Stimulated activated CD8-positive, alpha-beta memory T cell treated with anti-CD3 and anti-CD28 coated beads, Interleukin-15, amount 100 ng/mL, for 24 hours (primary cell): Measurements from ENCODE around the gene SNRPB2.

Experiments used
- DNase-seq: peaks from one replicate; pipeline ENCODE4 v3.0.0-alpha.2; 2020; ENCODE audit warnings: low read depth

SNRPB2 gene

DNA sequence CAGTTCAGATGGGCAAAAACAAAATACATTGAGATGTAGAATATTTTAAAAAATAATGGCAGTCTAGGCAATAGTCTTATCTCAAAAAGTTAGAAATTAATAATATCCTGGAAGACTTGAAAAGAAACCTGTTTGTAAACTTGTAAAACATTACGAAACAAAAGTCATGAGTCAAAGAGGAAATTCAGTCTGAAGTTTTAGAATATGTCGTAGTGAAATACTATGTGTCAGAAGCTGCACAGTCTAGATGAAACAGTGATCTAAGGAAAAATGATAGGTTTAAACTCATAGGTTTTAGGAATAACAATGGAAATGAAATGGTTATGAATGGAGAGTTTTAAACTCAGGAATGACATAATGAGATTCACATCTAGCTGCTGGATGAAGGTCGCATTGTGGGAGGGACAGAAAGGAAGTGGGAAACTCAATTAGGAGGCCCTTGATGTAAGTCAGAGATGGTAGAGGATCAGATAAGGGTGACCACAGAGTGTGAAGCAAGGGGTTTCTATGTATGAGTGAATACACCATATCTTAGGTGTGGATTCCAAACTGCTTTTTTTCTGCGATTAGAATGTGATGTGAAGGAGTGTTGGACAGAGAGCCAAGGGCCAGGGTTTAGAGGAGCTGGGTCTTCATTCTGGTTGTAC, 2.8 kb downstream of the SNRPB2 start:
- no peak for DNase-seq

DNA sequence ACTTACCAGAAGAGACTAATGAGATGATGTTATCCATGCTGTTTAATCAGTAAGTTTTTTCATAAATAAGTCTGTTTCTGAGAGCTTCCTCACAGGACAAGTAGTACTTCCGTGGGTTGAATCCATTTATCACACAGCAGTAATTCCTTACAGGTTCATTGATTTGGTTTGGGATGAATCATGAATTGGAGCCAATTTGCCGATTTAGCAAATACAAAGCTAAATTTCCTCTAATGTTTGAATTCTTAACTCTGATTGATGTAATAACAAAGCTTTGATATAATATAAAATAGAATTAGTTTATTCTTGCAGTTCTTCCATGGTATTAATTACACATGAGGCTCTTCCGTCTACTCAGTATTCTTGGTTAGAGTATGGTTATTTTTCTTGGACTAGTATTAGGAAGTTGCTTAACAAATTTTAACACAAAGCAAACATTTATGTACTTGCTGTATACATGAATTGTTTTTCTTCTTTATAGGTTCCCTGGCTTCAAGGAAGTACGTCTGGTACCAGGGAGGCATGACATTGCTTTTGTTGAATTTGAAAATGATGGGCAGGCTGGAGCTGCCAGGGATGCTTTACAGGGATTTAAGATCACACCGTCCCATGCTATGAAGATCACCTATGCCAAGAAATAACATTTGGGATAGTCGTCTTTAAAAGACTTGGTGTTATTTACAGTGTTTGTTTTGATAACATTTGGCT, 10.7 kb downstream of the SNRPB2 start:
- no peak for DNase-seq

DNA sequence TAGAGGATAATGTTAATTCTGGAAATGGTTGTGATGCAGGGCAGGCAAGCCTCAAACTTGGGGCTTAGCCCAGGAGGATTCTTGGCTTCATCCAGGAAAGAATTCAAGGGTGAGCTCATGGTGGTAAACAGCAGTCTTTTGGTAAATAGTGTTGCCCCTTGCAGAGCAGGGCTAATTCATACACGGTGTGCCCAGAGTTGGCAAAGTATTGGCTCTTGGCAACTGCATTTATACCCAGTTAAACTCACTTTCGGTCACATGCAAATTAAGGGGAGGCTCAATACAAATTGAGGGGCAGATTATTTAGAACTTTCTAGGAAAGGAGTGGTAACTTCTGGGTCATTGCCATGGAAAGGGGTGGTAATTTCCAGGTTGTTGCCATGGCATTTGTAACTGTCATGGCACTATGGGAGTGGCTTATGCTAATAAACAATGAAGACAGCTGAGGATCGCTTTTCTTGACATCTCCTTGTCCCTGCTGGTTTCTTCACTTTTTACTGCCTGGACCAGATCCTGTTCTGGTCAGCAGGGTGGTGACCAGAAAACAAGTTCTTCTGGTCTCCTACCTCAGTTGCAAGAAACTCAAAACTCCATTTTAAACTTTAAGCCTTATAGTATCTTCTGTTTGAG, 14.5 kb downstream of the SNRPB2 start:
- DNase-seq, result no peak

DNA sequence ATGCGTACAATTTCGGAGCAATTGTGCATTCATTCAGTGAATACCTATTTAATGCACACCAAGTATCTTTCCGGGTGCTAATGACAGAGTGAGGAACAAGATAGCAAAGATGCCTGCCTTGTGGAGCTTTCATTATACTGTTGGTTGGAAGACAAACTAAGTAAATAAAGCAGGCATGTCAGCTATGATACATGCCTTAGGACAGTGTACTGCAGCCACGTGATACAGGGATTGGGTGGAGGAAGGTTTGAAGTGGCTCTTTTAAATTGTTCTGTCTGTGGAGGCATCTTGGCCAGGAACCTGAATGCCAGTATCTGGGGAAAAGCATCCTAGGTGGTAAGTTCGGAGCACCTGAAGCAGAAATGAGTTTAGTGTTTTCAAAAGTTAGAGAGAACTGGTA, 15.4 kb downstream of the SNRPB2 start:
- no peak for DNase-seq

DNA sequence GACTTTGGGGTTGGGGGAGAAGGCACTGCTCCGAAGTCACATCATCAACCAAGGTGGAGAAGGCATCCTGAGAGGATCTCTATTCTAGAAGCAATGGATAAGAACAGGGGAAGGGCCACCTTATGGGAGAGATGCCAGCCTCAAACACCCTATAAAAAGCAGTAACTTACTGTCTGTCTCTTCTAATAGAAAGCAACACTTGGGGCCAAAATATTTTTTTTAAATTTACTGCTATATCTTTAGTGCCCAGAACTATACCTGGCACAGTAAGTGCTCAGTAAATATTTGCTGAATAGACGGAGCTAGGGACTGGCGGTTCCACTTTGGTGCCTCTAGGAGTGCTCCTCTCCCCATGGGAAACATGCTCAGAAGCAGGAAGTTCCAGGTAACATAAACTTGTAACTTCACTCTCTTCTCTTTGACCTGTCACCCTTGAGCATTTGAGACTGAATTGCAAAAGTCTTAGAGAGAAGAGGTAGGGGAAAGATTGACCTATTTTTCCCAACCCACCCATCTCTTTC, 17.5 kb downstream of the SNRPB2 start:
- DNase-seq, result no peak

DNA sequence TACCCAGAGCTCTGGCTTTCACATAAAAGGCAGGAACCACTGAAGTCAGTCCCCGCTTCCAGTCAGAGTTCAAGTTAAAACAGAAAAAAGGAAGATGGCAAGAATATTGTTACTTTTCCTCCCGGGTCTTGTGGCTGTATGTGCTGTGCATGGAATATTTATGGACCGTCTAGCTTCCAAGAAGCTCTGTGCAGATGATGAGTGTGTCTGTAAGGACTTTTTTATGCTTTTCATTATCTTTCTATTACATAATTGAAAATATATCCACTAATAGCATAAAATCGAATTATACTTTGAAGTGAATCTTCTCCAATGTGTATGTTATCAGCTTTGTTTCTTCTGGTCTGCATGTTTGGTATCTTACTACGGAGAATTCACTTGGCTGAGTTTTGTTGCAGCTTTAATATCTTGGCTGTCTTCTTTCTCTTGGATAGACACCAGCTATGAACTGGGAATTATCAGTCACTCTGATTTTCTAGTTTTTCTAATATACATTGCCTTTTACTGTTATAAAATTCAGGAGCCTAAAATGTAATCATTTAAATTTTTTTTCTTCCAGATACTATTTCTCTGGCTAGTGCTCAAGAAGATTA, 18.6 kb downstream of the SNRPB2 start, which contains the start of gene OTOR:
TSS of gene OTOR (plus strand) at position 51 of the 593 bp plus-strand sequence. CDS start at position 95, 44 bp downstream.
- no peak for DNase-seq

DNA sequence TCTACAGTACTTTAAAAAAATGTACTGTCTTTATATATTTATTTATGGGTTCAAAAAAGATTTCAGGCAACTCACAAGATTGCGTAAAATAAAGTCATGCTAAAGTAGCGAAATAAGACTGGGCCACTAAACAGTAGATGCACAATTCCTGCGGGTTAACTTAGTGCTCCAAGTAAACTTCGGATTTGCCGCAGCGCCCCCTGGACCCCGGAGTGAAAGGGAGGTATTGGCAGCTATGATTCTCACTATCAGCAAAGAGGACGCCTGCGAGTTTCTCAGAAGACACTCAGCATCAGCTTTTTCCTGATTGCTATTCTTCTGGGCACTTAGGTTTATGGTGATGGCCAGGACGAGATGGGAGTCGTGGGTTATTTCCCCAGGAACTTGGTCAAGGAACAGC, 19.7 kb downstream of the SNRPB2 start:
- no peak for DNase-seq

DNA sequence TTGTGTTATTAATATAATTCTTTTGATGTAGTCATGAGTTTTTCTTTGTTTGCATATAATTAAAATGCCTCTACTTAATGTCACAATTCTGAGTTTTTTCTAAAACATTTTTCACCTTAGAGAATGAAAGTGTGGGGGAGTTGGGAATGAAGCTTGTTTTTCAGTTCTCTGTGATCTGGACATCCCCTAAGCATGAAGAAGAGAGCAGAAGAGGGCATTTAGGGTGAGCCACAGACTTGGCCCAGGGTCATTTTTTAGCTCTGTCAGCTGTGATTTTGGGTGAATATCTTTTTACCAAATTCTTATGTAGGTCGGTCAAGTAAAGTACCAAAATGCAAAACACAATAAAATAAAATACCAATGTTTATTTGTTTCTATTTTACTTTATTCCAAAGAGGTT, 22.3 kb downstream of the SNRPB2 start:
- DNase-seq, result no peak

DNA sequence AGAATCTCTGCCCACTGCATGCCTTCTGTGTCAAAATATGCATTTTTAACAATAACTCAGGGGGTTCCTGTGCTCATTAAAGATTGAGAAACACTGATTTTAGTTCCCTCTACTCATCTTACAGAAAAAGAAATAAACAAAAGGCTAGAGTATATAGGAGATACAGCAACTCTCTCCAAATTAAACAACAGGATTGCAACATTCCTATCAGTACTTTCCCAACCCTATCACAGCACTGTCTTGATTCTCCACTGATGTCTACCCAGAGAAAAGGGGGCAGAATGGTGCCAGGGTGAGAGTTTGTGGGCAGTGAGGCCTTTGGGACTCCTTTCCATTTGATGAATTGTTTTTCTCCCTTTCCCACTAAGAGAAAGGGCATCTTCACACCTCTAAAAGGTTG, 23.1 kb downstream of the SNRPB2 start:
- DNase-seq, result no peak

DNA sequence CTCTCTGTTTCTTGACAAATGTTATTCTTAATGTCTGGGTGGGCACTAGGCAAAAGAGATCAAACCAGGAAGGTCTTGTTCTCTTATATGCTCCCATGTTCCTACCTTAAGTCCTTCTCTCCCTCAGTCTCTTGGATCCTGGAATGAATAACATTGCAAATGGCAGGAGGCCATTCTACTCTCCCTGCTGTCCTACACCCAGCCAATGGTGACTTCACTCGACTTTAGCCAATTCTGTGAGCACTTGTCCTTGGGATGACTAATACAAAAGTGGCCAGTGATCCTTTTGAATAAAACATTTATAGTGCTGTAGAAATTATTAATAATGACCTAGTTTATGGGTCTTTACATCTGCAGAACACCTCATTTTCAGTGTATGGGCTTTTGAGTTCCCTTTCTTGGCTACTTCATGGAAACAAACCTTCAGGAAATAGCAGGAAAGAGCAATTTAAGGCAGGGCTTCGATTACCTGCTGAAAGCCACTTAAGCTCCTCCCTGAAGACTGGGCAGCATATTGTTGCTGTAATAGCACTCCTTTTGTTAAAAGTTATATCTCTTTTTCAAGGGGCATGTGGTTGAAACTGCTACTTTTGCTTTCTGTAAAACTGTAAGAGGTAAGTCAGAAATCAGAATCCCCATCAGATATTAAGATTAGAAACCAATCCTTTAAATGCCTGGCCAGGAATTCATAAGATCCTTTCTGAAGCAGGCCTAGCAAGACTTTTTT, 28.8 kb downstream of the SNRPB2 start:
- no peak for DNase-seq

DNA sequence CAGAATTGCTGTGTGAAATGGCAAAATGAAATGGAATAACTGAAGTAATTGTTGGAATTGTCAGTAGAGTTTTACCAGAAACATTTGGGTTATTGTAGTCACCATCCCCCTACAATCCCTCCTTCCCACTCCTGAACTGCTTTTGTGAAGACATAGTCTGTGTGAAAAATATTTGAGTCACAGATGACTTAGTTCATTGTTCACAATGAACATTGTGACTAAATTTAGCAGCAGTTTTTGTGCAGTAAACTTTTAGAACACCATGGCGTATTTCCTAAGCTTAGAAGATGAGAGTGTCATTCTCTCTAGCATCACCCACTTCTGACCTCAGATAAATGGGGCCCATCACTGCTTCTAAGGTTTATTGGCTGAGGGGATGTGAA, 29.3 kb downstream of the SNRPB2 start:
- DNase-seq, result no peak

DNA sequence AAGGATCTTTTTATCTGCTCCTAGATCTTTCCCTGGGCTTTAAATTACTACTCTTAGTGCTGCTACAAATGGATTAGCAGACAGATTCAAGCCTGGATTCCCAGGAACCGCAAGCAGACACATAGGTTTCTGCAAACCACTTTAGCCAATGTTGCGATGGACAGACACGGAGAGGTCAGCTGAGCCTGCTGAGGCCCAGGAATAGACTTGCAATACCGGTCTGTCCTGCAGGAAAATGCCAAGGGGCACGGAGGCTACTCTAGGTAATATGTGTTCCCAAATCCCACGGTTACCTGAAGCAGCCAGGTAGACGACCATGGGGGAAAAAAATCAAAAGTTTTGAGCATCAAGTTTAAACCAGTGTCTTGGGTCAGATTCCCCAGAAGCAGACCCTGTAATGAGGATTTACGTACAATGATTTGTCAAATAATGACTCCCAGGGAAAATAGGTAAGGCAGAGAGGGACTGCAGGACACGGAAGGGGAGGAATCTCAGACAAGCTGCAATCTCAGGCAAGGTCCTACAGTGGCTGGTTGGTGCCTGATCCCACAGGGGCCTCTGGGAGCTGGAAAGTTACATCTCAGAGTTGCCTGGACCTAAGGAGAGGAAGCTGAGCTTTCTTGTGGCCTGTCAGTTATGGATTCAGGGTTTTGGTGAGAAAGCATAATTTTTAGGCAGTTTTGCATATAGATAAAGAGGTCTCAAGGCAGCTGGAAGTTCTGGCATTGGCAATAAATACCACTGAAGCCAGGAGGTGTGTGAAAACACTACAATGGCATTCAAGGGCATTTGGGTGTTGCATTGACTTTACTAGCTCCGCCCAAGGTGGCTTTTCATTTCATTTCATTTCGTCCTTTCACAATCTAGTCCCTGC, 30.8 kb downstream of the SNRPB2 start:
- no peak for DNase-seq

DNA sequence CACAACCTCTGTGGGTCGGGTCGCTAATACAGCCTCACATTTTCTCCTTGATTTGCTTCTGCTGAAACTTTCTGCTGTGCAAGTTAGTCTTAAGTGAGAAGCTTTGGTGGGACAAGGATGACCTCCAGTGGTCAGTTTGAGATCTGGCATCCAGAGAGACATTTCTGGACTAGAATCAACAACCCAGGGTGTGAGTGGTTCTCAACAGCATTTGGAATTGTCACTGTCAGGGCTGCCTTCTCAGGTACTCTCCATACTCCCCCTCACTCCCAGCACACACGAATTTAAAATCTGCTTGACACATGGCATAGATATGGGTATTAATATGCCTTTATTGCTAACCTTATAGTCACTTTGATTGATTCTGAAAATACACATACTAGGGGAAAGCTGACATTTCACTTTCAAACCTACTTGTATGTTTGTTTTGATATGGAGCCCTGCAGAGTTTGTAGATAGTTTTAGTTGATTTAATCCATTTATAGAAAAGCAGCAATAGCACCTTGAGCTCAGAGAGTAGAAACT, 31.5 kb downstream of the SNRPB2 start:
- DNase-seq, result no peak

DNA sequence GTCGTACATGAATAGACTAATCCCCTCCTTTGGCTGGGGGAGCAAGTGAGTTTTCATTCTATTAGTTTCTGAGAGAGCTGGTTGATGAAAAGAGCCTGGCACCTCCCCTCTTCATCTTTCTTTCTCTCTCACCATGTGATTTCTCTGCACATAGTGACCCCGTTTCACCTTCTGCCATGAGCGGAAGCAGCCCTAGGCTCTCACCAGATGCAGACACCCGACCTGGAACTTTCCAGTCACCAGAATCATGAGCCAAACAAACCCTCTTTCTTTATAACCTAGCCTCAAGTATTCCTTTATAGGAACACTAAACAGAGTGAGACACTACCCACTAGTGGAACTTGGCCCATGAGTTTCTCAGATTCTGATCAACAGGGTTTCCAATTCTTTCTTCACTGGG, 34.7 kb downstream of the SNRPB2 start:
- no peak for DNase-seq

DNA sequence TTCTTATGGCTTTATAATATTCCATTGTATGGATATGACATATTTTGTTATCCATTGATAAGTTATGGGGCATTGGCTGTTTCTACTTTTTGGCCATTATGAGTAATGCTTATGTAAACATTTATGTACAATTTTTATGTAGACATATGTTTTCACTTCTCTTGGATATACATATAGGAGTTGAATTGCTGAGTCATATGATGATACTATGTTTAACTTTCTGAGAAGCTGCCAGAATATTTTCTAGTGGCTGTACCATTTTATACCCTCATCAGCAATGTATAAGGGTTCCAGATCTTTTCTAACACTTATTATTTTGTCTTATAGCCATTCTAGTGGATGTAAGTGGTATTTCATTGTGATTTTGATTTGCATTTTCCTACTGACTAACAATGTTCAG, 41.4 kb downstream of the SNRPB2 start:
- DNase-seq, result no peak

DNA sequence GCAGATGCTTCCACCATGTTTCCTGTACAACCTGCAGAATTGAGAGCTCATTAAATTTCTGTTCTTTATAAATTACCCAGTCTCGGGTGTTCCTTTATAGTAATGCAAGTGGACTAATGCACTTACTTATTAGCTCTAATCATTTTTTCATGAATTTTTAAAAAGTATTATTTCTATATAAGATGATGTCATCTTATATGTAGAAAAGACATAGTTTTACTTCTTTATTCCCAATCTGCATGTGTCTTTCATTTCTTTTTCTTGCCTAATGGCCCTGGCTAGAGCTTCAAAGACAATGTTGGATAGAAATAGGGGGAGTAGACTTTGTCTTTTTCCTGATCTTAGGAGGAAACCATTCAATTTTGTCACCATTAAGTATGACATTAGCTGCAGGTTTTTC, 46.1 kb downstream of the SNRPB2 start:
- no peak for DNase-seq

DNA sequence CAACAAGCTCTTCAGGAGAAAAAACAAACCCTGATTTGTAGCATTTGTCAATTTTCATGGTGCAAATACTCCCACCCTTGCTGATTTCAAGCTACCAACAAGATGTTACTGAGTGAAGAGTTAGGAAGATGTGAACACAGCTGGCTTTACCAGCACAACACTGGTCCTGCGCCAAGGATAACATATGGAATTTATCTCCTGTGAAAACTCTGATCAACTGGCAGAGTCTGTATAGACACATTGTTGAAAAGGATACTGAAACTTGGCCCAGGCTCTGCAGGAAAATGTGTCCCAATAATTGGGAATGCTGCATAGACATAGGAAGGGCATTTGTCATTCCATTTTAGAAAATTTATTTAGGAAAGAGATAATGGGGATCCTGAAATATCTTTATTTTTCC, 47.3 kb downstream of the SNRPB2 start:
- DNase-seq, result no peak

DNA sequence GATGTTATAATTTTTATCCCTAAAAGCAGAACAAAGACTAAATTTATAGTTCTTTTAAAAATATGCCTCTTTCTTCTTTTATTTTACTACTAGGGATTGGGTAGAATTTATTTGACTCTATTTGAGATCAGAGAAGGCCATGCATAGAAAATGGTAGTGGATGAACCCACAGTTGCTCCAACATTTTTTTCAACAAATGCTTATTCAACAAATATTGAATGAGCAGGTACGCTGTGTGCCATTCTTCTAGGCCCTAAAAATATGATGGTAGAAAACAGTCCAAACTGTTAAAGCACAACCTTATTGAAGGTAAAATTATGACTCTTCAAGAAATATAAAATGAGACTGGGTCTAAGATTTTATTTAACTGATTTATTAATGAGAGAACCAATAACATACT, 48.3 kb downstream of the SNRPB2 start:
- DNase-seq, result no peak

DNA sequence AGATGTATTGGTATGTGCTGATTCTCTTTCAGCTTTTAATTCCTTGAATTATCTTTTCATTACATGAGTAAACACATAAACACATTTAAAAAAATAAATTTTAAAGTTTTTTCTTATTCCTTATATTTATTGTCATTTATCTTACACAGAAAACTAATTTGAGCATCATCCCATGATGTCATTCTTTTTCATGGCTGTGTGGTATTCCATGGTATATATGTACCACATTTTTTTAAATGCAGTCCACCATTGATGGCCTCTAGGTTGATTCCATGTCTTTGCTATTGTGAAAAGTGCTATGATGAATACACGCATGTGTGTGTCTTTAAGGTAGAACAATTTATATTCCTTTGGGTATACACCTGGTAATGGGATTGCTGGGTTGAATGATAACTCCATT, 51.7 kb downstream of the SNRPB2 start:
- no peak for DNase-seq

DNA sequence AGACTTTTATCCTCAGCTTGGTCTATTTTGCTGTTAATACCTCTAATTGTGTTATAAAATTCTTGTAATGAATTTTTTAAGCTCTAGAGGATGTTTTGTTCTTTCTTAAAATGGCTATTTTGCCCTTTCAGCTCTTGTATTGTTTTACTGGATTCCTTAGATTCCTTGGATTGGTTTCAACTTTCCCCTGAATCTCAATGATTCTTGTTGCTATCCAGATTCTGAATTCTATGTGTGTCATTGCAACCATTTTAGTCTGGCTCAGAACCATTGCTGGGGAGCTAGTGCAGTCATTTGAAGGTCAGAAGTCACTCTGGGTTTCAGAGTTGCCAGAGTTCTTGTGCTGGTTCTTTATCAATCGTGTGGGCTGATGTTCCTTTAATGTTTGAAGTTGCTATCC, 55.4 kb downstream of the SNRPB2 start:
- DNase-seq, result no peak
